ENCODE results near the gene PELI2.

PELI2 gene

GRCh38 chr14:56120091-56120691, 2.0 kb downstream of the PELI2 start:
- no peak for DNase-seq

GRCh38 chr14:56121816-56122215, 3.6 kb downstream of the PELI2 start:
- no peak for DNase-seq

GRCh38 chr14:56122301-56122700, 4.1 kb downstream of the PELI2 start:
- DNase-seq, result no peak

GRCh38 chr14:56124327-56124726, 6.1 kb downstream of the PELI2 start:
- DNase-seq, result no peak

- DNase-seq, result no peak
Observed at GRCh38 chr14:56125772-56126636, 7.8 kb downstream of the PELI2 start.

- DNase-seq, result no peak
Observed at GRCh38 chr14:56126637-56126913, 8.4 kb downstream of the PELI2 start.

- DNase-seq, result no peak
Observed at GRCh38 chr14:56127156-56127555, 8.9 kb downstream of the PELI2 start.

GRCh38 chr14:56129092-56129491, 10.9 kb downstream of the PELI2 start:
- no peak for DNase-seq

GRCh38 chr14:56129933-56130332, 11.7 kb downstream of the PELI2 start:
- peak; percentile 36 for DNase-seq

GRCh38 chr14:56131004-56131864, 13.0 kb downstream of the PELI2 start:
- DNase-seq, result no peak

GRCh38 chr14:56131865-56132833, 13.9 kb downstream of the PELI2 start:
- DNase-seq, result no peak

- no peak for DNase-seq
Observed at GRCh38 chr14:56133547-56133946, 15.3 kb downstream of the PELI2 start.

GRCh38 chr14:56135001-56135400, 16.8 kb downstream of the PELI2 start:
- DNase-seq, result no peak

GRCh38 chr14:56135668-56136067, 17.5 kb downstream of the PELI2 start:
- DNase-seq, result no peak

- no peak for DNase-seq
Observed at GRCh38 chr14:56136571-56137452, 18.6 kb downstream of the PELI2 start.

- no peak for DNase-seq
Observed at GRCh38 chr14:56137453-56137807, 19.2 kb downstream of the PELI2 start.

- no peak for DNase-seq
Observed at GRCh38 chr14:56137849-56138248, 19.6 kb downstream of the PELI2 start.

- no peak for DNase-seq
Observed at GRCh38 chr14:56138928-56139327, 20.7 kb downstream of the PELI2 start.

GRCh38 chr14:56142314-56142713, 24.1 kb downstream of the PELI2 start:
- DNase-seq, result no peak

GRCh38 chr14:56143025-56143424, 24.8 kb downstream of the PELI2 start:
- DNase-seq, result no peak

- DNase-seq, result no peak
Observed at GRCh38 chr14:56144176-56144575, 26.0 kb downstream of the PELI2 start.

Measured in GF-D8 (cell line).